ENCODE measurements around the gene SEC14L5.
A peak's percentile ranks its signal among the peaks of the same experiment; 100 is the strongest.

GRCh38 chr16:5002699-5003143 is 44.6 kb downstream of the SEC14L5 start:
- TF ChIP-seq CTCF (tag by site-specific recombination; IDR thresholded peaks at IDR 0.05) (no peak), ZNF768 (tag by site-specific recombination; IDR thresholded peaks at IDR 0.05) (peak; percentile 57; the same call in 1 of the 2 replicates), ZNF585B (tag by site-specific recombination; IDR thresholded peaks at IDR 0.05) (no peak), GLIS2 (tag by site-specific recombination; IDR thresholded peaks at IDR 0.05) (no peak), ZNF16 (tag by site-specific recombination; IDR thresholded peaks at IDR 0.05; ENCODE audit: low read depth) (no peak), HOXD13 (CRISPR knock-in tag; IDR thresholded peaks at IDR 0.05; ENCODE audit: borderline replicate concordance) (no peak), ZNF211 (tag by site-specific recombination; IDR thresholded peaks at IDR 0.05; ENCODE audit: low read depth) (no peak), ZEB2 (tag by site-specific recombination; IDR thresholded peaks at IDR 0.05) (no peak), ZNF639 (tag by site-specific recombination; IDR thresholded peaks at IDR 0.05) (no peak), MEIS1 (CRISPR knock-in tag; IDR thresholded peaks at IDR 0.05; ENCODE audit: borderline replicate concordance) (no peak), ZBTB17 (tag by site-specific recombination; IDR thresholded peaks at IDR 0.05) (no peak), ZNF76 (tag by site-specific recombination; IDR thresholded peaks at IDR 0.05; ENCODE audit: borderline replicate concordance, low read depth) (no peak)
- TF ChIP-seq, protein P1, sequence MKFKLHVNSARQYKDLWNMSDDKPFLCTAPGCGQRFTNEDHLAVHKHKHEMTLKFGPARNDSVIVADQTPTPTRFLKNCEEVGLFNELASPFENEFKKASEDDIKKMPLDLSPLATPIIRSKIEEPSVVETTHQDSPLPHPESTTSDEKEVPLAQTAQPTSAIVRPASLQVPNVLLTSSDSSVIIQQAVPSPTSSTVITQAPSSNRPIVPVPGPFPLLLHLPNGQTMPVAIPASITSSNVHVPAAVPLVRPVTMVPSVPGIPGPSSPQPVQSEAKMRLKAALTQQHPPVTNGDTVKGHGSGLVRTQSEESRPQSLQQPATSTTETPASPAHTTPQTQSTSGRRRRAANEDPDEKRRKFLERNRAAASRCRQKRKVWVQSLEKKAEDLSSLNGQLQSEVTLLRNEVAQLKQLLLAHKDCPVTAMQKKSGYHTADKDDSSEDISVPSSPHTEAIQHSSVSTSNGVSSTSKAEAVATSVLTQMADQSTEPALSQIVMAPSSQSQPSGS (tag by site-specific recombination; IDR thresholded peaks at IDR 0.05; ENCODE audit: low read depth), result no peak
- TF ChIP-seq, protein P2, sequence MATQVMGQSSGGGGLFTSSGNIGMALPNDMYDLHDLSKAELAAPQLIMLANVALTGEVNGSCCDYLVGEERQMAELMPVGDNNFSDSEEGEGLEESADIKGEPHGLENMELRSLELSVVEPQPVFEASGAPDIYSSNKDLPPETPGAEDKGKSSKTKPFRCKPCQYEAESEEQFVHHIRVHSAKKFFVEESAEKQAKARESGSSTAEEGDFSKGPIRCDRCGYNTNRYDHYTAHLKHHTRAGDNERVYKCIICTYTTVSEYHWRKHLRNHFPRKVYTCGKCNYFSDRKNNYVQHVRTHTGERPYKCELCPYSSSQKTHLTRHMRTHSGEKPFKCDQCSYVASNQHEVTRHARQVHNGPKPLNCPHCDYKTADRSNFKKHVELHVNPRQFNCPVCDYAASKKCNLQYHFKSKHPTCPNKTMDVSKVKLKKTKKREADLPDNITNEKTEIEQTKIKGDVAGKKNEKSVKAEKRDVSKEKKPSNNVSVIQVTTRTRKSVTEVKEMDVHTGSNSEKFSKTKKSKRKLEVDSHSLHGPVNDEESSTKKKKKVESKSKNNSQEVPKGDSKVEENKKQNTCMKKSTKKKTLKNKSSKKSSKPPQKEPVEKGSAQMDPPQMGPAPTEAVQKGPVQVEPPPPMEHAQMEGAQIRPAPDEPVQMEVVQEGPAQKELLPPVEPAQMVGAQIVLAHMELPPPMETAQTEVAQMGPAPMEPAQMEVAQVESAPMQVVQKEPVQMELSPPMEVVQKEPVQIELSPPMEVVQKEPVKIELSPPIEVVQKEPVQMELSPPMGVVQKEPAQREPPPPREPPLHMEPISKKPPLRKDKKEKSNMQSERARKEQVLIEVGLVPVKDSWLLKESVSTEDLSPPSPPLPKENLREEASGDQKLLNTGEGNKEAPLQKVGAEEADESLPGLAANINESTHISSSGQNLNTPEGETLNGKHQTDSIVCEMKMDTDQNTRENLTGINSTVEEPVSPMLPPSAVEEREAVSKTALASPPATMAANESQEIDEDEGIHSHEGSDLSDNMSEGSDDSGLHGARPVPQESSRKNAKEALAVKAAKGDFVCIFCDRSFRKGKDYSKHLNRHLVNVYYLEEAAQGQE (tag by site-specific recombination; IDR thresholded peaks at IDR 0.05), result no peak

Data from HEK293 (cell line).